Body of pancreas (tissue), 4 donors: ENCODE data around the gene NSUN6.

ENCODE experiments used
- POLR2A ChIP-seq, 3 donors: fragments of 450-650 bp; IDR thresholded peaks; one replicate each; pipeline ENCODE4 v1.6.1; 2016; ENCODE audit warnings: antibody characterized with exemption in 3 of 3, mild to moderate bottlenecking in 2 of 3
- TF ChIP-seq, protein P1 (sequence below), 7 experiments: fragments of 450-650 bp in 4 of 7; fragments of 200-600 bp in 3 of 7; sonication (generic) in 3 of 7; IDR thresholded peaks; one replicate each; pipeline ENCODE4 v1.5.1; 2016 to 2019; ENCODE audit warnings: antibody characterized with exemption in 7 of 7

DNA sequence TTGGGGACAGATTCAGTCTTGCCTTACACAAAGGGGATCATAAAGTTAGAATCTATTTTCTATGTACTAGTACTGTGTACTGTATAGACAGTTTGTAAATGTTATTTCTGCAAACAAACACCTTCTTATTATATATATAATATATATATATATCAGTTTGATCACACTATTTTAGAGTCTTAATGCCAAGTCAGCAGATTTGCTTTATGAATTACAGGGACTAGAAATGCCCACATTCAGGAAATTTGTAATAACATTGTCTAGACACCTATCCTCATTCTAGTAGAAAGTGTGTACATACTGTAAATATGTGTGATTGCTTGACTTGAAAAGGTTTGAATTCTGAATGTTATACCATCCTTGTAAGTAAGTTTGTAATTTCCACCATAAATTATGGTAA lies 111.2 kb downstream of the NSUN6 start:
- TF ChIP-seq, protein P1, sequence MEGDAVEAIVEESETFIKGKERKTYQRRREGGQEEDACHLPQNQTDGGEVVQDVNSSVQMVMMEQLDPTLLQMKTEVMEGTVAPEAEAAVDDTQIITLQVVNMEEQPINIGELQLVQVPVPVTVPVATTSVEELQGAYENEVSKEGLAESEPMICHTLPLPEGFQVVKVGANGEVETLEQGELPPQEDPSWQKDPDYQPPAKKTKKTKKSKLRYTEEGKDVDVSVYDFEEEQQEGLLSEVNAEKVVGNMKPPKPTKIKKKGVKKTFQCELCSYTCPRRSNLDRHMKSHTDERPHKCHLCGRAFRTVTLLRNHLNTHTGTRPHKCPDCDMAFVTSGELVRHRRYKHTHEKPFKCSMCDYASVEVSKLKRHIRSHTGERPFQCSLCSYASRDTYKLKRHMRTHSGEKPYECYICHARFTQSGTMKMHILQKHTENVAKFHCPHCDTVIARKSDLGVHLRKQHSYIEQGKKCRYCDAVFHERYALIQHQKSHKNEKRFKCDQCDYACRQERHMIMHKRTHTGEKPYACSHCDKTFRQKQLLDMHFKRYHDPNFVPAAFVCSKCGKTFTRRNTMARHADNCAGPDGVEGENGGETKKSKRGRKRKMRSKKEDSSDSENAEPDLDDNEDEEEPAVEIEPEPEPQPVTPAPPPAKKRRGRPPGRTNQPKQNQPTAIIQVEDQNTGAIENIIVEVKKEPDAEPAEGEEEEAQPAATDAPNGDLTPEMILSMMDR (IDR thresholded peaks at IDR 0.05) = no peak
- TF ChIP-seq POLR2A (IDR thresholded peaks at IDR 0.05) = no peak
